RPMI8226 (cell line): ENCODE results near the gene TMEM201.

Source experiments
- DNase-seq: peaks from one replicate; pipeline ENCODE4 v3.0.0-alpha.2; 2015

The TMEM201 gene

DNA sequence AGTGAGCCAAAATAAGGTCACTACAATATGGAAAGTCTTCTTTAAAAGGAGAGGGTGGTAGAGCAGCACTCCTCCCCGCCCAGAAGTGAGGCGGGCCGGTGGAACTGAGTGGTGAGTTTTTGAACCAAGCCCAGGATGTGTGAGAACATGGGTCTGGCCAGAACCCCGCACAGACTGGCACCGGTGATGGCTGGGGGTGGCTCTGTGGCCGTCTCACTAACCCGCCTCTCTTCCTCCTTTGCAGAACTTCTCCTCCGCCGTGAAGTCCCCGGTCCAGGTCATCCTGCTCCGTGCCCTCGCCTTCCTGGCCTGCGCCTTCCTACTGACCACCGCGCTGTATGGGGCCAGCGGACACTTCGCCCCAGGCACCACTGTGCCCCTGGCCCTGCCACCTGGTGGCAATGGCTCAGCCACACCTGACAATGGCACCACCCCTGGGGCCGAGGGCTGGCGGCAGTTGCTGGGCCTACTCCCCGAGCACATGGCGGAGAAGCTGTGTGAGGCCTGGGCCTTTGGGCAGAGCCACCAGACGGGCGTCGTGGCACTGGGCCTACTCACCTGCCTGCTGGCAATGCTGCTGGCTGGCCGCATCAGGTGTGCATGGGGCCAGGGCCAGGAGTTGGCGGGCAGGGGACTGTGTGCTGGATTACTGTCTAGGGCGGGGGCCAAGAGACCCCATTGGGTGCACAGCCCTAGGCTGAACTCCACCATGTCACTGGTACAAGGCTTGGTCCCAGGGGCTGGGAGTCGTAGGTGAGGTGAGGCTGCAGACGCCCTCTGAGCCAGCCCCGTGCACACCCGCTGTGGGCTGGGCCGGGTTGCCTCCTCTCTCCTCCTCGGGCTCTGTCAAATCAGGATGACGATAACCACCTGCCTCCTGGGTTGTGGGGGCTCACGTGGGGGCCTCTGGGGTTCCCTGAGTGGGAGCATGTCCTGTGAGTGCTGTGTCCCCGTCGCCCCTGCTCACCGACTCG lies 12.4 kb downstream of the TMEM201 start:
- no peak for DNase-seq

GRCh38 chr1:9601942-9602793 lies 13.5 kb downstream of the TMEM201 start:
- no peak for DNase-seq

- no peak for DNase-seq
Measured at GRCh38 chr1:9602794-9603167, 14.1 kb downstream of the TMEM201 start.

- no peak for DNase-seq
Measured at GRCh38 chr1:9603307-9603706, 14.6 kb downstream of the TMEM201 start.

DNA sequence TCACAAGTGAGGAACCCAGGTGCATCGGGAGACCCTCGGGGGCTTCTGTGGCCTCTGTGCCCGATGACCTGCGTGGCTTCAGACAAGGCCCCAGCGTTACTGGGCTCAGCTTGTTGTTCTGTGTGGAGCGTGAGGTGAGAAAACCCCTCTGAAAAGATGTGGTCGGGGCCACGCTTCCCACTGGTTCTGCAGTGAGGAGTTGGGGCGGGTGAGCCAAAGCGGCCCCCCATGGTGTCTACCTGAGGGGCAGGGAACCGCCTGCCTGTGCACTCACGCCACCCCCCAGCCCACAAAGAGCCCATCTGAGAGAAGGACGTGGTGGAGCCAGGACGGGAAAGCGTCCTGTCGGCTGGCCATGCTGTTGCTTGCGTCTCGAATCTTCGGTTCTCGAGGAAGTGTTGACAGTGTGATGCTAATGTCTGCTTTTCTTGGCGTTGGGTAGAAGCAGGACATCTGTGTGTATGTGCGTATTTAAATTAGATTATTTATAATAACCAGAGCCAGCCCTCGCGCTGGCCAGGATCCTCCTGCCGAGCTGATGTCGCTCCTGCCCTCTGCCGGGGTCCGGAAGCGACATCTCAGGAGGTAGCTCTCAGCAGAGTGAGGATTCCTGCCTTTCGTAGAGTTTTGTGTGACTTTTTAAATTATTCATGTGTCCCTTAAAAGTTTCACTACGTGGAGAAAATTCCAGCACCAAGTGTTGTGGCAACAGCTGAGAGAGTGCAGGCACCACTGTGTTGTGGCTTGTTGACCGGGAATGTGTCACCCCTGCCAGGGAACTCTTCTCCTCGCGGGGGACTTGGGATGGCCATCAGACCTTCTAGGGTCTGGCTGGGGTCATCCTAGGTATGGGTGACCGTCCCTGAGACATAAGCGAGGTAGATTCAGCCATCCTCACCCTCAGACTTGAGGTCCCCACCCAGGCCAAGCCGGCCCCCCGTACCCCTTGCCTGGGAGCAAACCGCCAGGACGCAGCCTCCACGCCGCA lies 15.3 kb downstream of the TMEM201 start:
- DNase-seq: no peak

DNA sequence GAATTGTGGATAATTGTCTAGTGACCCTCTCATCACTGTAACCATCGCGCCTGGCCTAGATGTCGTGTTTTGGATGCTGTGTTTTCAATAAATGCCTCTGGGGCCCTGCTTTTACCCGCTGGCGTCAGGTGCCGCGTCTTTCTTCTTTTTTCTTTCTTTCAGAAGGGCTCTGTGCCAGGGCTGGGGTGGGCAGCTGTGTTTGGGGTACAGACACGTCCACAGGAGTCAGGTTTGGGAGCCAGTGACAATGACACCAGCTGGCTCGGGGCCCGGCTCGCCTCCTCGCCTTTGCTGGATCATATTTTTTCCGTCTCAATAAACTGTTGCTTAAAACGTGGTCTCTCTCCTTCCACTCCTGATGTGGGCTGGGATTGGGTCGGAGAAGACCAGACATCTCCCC lies 16.1 kb downstream of the TMEM201 start:
- DNase-seq: no peak

GRCh38 chr1:9605946-9606455 lies 17.3 kb downstream of the TMEM201 start:
- no peak for DNase-seq

- DNase-seq: no peak
Measured at GRCh38 chr1:9606458-9606857, 17.7 kb downstream of the TMEM201 start.

DNA sequence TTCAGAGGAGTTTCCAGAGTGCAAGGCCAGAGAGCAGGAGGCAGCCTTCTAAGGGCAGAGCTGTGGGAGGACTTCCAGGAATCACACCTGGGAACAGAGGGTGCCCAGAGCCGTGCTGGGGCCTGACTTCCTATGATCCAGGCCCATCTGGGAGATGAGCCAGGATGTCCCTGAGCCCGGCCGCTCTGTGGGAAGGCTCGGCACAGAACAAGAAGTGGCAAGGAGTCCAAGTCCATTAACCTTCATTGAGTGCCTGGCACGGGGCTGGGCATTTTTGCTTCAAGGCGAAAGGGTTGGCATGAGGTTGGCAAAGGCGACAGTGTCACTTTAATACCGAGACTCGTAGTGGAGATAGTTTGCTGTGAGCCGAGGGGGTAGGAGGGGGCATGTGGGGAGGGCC lies 18.2 kb downstream of the TMEM201 start:
- DNase-seq: no peak

GRCh38 chr1:9607352-9607751 lies 18.6 kb downstream of the TMEM201 start:
- DNase-seq: no peak

GRCh38 chr1:9609998-9610397 lies 21.3 kb downstream of the TMEM201 start:
- DNase-seq: no peak

DNA sequence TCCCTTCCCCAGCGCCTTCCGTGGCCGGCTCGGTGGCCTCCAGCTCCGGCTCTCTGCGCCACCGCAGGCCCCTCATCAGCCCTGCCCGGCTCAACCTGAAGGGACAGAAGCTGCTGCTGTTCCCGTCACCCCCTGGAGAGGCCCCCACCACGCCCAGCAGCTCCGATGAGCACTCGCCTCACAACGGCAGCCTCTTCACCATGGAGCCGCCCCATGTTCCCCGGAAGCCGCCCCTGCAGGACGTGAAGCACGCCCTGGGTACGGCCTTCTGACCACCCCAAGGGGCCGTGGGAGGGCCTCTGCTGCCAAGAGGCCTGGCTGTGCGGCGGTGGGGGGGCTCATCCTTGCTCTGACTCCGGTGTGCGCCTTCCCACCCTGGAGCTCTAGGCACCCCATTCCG lies 21.8 kb downstream of the TMEM201 start:
- no peak for DNase-seq

GRCh38 chr1:9611716-9612115 lies 23.0 kb downstream of the TMEM201 start:
- DNase-seq: no peak

GRCh38 chr1:9612162-9612845 lies 23.6 kb downstream of the TMEM201 start:
- DNase-seq: no peak

DNA sequence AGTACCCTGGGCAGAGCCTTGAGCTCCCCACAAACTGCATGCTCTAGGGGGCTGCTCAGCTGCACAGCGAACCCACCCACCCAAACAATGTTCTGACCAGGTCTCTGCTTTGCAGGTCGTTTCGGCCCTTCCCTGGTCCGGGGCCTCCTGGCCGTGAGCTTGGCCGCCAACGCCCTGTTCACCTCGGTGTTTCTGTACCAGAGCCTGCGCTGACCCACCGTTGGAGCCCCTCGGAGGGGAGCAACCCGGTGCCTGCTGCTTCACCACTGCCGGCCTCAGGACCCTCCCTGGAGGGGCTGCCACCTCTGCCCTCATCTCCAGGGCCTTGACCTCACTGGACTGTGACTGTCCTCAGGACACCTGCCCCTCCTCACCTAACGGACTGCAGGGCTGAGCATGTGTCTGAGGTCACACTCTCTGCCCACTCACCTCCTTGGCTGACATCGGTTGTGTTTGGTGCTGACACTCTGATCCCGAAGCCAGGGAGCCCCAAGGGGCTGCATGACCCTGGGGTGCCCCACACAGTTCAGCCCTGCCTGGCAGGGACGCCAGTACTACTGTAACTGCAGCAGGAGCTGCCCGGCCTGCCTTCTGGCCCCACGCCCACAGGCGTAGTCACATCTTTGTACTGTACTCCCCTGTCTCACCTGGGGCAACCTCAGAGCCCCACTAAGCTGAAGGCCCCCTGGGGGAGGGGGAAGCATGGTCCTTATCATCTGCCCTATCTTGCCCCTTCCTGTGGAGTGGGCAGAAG lies 24.3 kb downstream of the TMEM201 start:
- no peak for DNase-seq

DNA sequence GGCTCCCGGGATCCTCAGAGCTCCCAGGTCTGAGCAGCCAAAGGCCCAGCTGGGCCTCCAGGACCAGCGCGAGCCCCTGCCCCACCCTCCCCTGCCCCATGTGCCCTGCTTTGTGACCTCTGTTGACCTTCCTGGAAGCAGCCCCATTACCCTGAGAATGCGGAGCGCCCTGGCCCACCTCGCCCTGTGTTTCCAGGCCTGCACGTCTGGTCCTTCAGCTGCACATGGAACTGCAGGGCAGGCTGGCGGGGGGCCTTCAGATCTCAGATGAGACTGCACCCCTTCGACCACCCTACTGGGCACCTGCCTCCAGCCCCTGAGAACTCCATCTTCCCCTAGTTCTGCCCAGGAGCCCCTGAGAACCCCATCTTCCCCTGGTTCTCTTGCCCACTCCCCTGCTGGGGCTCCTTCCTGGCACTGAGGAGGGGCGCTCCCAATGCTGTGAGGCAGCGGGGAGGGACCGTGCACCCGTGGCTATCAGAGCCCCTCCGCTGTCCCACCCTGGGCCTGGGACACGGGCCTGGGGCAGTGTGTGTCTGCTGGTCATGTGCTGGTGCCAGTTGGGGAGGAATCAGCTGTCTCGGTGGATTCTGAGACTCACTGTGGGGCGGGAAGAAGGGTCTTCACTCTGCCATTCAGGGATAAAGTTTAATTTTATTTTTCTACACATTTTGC lies 25.1 kb downstream of the TMEM201 start:
- DNase-seq: no peak

GRCh38 chr1:9615316-9616063 lies 26.8 kb downstream of the TMEM201 start:
- DNase-seq: peak; percentile 78

DNA sequence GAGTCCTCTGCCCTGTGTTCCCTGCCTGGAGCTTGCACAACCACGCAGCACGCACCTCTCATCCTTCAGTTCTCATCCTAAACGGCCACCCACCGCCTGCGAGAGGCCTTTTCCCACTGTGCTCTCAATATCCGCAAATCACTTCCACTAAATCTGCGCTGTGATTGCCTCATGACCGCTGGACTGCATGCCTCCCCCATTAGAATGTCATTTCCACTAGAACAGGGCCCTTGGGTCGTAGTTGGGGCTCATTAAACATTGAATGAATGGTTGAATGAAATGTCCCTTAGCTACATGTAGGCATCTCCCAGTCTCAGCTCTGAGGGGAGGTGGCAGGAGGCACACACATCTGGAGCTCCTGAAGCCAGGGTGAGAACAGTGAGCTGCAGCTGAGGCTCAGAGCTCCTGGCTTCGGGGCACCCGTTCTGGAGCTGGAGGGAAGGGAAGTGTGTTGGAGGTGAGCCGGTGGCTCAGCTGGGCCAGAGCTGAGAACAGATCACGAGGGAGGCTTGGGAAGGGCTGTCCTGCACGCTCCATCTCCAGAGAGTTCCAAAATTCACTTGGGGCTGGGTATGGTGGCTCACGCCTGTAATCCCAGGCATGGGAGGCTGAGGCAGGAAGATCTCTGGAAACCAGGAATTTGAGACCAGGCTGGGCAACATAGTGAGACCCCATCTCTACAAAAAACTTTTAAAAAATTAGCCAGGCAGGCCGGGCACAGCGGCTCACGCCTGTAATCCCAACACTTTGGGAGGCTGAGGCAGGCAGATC lies 30.4 kb downstream of the TMEM201 start:
- DNase-seq: no peak

GRCh38 chr1:9621032-9621431 lies 32.3 kb downstream of the TMEM201 start:
- DNase-seq: peak; percentile 33
